ENCODE results near the gene TET3. TPM values are rescaled to one million over a fixed set of nuclear protein-coding genes. Genes with fewer than 3 reads are reported as not detected.

Gene TET3
- total RNA-seq, 6 experiments from 2014 or later = 3.7 to 6.8 (median 5.1) TPM

- intact Hi-C loops (cut with DNase I) = no loop called here
- no peaks in the 10 kb centered on the region for H3K4me1 ChIP-seq
- no peaks in the 10 kb centered on the region for H3K9me3 ChIP-seq
- ATAC-seq (no peak), DNase-seq (no peak)
- TF ChIP-seq POLR2A (IDR thresholded peaks at IDR 0.05) = no peak
- TF ChIP-seq, protein P1, sequence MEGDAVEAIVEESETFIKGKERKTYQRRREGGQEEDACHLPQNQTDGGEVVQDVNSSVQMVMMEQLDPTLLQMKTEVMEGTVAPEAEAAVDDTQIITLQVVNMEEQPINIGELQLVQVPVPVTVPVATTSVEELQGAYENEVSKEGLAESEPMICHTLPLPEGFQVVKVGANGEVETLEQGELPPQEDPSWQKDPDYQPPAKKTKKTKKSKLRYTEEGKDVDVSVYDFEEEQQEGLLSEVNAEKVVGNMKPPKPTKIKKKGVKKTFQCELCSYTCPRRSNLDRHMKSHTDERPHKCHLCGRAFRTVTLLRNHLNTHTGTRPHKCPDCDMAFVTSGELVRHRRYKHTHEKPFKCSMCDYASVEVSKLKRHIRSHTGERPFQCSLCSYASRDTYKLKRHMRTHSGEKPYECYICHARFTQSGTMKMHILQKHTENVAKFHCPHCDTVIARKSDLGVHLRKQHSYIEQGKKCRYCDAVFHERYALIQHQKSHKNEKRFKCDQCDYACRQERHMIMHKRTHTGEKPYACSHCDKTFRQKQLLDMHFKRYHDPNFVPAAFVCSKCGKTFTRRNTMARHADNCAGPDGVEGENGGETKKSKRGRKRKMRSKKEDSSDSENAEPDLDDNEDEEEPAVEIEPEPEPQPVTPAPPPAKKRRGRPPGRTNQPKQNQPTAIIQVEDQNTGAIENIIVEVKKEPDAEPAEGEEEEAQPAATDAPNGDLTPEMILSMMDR (IDR thresholded peaks at IDR 0.05) = no peak
- no peaks in the 10 kb centered on the region for H3K27me3 ChIP-seq
- H3K27ac ChIP-seq = no peak overlapping the region
- peaks cover 0 to 11% (median 1%) of the 10 kb centered on the region in 4 donors for H3K36me3 ChIP-seq
- WGBS (ENCODE audit: insufficient coverage, low coverage, low lambda C conversion rate, missing lambda C conversion rate) = 72% methylated on average over 13 of the region's 13 CpGs
- H3K4me3 ChIP-seq = no peak overlapping the region
These were observed 21.2 kb upstream of the TET3 start for GRCh38 chr2:73963385-73964120.

DNA sequence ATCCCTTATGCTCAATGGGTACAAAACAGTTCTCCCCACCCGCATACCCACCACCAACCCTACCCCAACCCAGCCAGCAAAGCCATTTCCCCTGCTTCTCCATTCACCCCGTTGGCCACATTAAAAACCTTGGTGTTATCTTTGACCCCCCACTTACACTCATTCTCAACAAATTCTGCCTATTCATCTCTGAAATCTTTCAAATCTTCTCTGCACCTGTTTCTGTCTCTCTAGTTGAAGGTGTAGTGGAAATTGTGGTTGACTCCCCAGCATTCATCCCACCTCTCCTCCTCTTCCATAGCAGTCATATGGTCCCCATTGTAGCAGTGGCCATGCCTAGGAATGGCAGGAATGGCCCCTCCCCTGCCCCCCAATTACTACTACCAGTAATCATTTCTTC lies 20.5 kb upstream of the TET3 start:
- Histone ChIP-seq H3K36me3 (peaks cover 0 to 4% (median 0%) of the 10 kb centered on the region in 4 donors), H3K4me1 (no peaks in the 10 kb centered on the region), H3K9me3 (no peaks in the 10 kb centered on the region), H3K4me3 (no peak overlapping the region), H3K27ac (no peak overlapping the region), H3K27me3 (no peaks in the 10 kb centered on the region)
- intact Hi-C loops (cut with DNase I) = no loop called here
- no peak for DNase-seq
- TF ChIP-seq POLR2A (IDR thresholded peaks at IDR 0.05) = no peak
- 75% methylated on average over 2 of the region's 2 CpGs for WGBS (ENCODE audit: insufficient coverage, low coverage, low lambda C conversion rate, missing lambda C conversion rate)
- ATAC-seq = no peak

DNA sequence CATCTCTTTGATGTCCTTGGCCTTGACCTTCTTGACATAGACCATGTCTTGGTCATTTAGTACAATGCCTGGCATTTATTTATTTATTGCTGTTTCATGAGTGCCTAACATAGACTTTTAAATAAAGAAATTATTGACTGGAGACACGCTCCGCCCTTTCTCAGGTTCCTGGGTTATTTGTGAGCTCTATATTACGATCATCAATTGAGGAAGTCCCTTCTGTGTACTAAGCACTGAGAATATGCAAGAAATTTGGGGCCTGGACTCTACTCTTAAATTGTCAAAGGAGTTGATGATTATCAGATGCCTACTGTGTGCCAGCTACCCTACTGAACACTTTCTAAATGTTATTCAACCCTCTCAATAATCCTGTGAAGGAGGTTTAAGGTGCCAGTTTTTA lies 19.7 kb upstream of the TET3 start:
- H3K36me3 ChIP-seq = no peaks in the 10 kb centered on the region
- H3K27me3 ChIP-seq = no peaks in the 10 kb centered on the region
- H3K4me1 ChIP-seq = no peaks in the 10 kb centered on the region
- no peak for TF ChIP-seq POLR2A (IDR thresholded peaks at IDR 0.05)
- TF ChIP-seq, protein P1 (IDR thresholded peaks at IDR 0.05) = no peak
- H3K9me3 ChIP-seq = no peaks in the 10 kb centered on the region
- H3K4me3 ChIP-seq = no peak overlapping the region
- ATAC-seq (no peak), DNase-seq (no peak)
- 77% methylated on average over 3 of the region's 3 CpGs for WGBS (ENCODE audit: insufficient coverage, low coverage, low lambda C conversion rate, missing lambda C conversion rate)
- H3K27ac ChIP-seq = no peak overlapping the region
- intact Hi-C loops (cut with DNase I) = no loop called here

- H3K9me3 ChIP-seq = no peaks in the 10 kb centered on the region
- TF ChIP-seq POLR2A (IDR thresholded peaks at IDR 0.05) = no peak
- TF ChIP-seq, protein P1 (IDR thresholded peaks at IDR 0.05) = no peak
- ATAC-seq (no peak), DNase-seq (no peak)
- no peaks in the 10 kb centered on the region for H3K27me3 ChIP-seq
- no peak overlapping the region for H3K4me3 ChIP-seq
- no peak overlapping the region for H3K27ac ChIP-seq
- 81% methylated on average over 8 of the region's 8 CpGs for WGBS (ENCODE audit: insufficient coverage, low coverage, low lambda C conversion rate, missing lambda C conversion rate)
- H3K36me3 ChIP-seq = no peaks in the 10 kb centered on the region
- H3K4me1 ChIP-seq = peaks cover 0 to 6% (median 3%) of the 10 kb centered on the region in 4 donors
- intact Hi-C loops (cut with DNase I) = no loop called here
These were observed 16.3 kb upstream of the TET3 start for GRCh38 chr2:73968357-73968937.

DNA sequence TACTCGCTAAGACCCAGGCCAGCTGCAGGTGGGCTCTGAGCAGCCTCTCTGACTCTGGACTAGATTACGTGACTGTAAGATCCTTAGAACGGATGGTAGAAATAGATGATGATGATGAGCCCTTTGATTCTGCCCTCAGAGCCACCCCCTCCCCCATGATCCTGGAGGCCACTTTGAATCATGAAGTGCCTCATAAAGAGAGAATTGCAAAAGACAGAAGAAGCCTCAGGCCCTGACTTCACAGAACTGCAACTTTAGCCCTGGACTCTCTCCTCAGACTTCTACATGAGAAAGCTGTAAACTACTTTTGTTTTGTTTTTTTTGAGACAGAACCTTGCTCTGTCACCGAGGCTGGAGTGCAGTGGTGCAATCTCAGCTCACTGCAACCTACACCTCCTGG lies 15.4 kb upstream of the TET3 start:
- ATAC-seq (no peak), DNase-seq (no peak)
- H3K36me3 ChIP-seq = no peaks in the 10 kb centered on the region
- H3K4me1 ChIP-seq = peaks cover 0 to 6% (median 3%) of the 10 kb centered on the region in 4 donors
- no peaks in the 10 kb centered on the region for H3K27me3 ChIP-seq
- no peak for TF ChIP-seq POLR2A (IDR thresholded peaks at IDR 0.05)
- TF ChIP-seq, protein P1 (IDR thresholded peaks at IDR 0.05) = no peak
- no peaks in the 10 kb centered on the region for H3K9me3 ChIP-seq
- no peak overlapping the region for H3K4me3 ChIP-seq
- intact Hi-C loops (cut with DNase I) = no loop called here
- H3K27ac ChIP-seq = no peak overlapping the region
- 65% methylated on average over 4 of the region's 4 CpGs for WGBS (ENCODE audit: insufficient coverage, low coverage, low lambda C conversion rate, missing lambda C conversion rate)
